Measurements from ENCODE around the gene DNAL1.

GRCh38 chr14:73749706-73750530 is 105.1 kb downstream of the DNAL1 start:
- no peak for TF ChIP-seq CTCF (IDR thresholded peaks at IDR 0.05 in 8 of 11, conservative IDR thresholded peaks at IDR 0.05 in 3 of 11)
- no peak for TF ChIP-seq POLR2AphosphoS5 (IDR thresholded peaks at IDR 0.05)
